Measurements from ENCODE around the gene ALG14.
"Not testable (repeated sequence)": the region's sequence is repeated elsewhere in the genome, so short reads cannot be mapped to it uniquely, and the experiment has no call there.

GRCh38 chr1:95091290-95091689, 18.5 kb upstream of the ALG14 start:
- TF ChIP-seq POLR2AphosphoS5 (IDR thresholded peaks at IDR 0.05; ENCODE audit: low read length); CREM (IDR thresholded peaks at IDR 0.05; ENCODE audit: low read depth); CTCF (IDR thresholded peaks at IDR 0.05 in 2 of 3, conservative IDR thresholded peaks at IDR 0.05 in 1 of 3; ENCODE audit: control insufficient read depth in 2 of 3, extremely low read depth in 1 of 3, insufficient read depth in 1 of 3, low read depth in 3 of 3, low read length in 3 of 3); HDAC6 (IDR thresholded peaks at IDR 0.05; ENCODE audit: unreplicated experiment): not testable (repeated sequence)
